Esophagus muscularis mucosa (tissue), 3 donors: ENCODE data around the gene ATRX.

Experiments used
- EP300 ChIP-seq: sonication (generic); formaldehyde crosslinking; IDR thresholded peaks from one replicate; pipeline ENCODE4 v1.6.1; 2017; ENCODE audit warnings: antibody characterized with exemption
- TF ChIP-seq, protein P1 (sequence below), 3 experiments: fragments of 200-600 bp in 2 of 3; fragments of 450-650 bp in 1 of 3; sonication (generic) in 2 of 3; IDR thresholded peaks; one replicate each; pipeline ENCODE4 v1.5.1; 2017 to 2019; ENCODE audit warnings: antibody characterized with exemption in 3 of 3, mild to moderate bottlenecking in 2 of 3, moderate library complexity in 1 of 3

DNA sequence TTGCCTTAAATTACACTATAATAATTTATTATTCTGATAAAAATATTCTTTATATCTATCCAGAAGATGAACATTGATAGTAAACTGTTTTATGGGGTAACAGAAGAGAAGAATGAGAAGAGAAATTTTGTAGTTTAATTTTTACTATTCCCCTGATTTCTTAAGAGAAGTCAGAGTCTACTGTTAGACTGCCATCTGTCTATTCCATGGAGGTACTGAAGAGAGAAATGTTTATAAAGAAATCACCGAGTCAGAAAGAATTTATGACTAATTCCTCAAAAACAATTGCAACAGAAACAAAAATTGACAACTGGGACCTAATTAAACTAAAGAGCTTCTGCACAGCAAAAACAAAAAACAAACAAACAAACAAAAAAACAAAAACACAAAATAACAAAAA, 188.9 kb downstream of the ATRX start:
- TF ChIP-seq, protein P1, sequence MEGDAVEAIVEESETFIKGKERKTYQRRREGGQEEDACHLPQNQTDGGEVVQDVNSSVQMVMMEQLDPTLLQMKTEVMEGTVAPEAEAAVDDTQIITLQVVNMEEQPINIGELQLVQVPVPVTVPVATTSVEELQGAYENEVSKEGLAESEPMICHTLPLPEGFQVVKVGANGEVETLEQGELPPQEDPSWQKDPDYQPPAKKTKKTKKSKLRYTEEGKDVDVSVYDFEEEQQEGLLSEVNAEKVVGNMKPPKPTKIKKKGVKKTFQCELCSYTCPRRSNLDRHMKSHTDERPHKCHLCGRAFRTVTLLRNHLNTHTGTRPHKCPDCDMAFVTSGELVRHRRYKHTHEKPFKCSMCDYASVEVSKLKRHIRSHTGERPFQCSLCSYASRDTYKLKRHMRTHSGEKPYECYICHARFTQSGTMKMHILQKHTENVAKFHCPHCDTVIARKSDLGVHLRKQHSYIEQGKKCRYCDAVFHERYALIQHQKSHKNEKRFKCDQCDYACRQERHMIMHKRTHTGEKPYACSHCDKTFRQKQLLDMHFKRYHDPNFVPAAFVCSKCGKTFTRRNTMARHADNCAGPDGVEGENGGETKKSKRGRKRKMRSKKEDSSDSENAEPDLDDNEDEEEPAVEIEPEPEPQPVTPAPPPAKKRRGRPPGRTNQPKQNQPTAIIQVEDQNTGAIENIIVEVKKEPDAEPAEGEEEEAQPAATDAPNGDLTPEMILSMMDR (IDR thresholded peaks at IDR 0.05) = peak in 2 of 3 experiments; percentile 14 to 33
- no peak for TF ChIP-seq EP300
